ENCODE measurements around the gene LIN7C.
"Not testable (repeated sequence)": the region's sequence is repeated elsewhere in the genome, so short reads cannot be mapped to it uniquely, and the experiment has no call there.

The LIN7C gene

GRCh38 chr11:27506200-27507182, at the start of gene LIN7C:
LIN7C (minus strand) TSS chr11:27506769; CDS start chr11:27506752, 17 bp downstream.
- peak; percentile 97 for DNase-seq (ENCODE audit: low spot score)
- peak; percentile 9 for FAIRE-seq

- DNase-seq (ENCODE audit: low spot score) (no peak), FAIRE-seq (no peak)
Measured at GRCh38 chr11:27555264-27555663, 48.7 kb upstream of the LIN7C start.

- FAIRE-seq (no peak), DNase-seq (ENCODE audit: low spot score) (no peak)
Measured at GRCh38 chr11:27553186-27553585, 46.6 kb upstream of the LIN7C start.

GRCh38 chr11:27552341-27552740, 45.8 kb upstream of the LIN7C start:
- DNase-seq (ENCODE audit: low spot score) (no peak), FAIRE-seq (no peak)

GRCh38 chr11:27551127-27551526, 44.6 kb upstream of the LIN7C start:
- no peak for FAIRE-seq
- no peak for DNase-seq (ENCODE audit: low spot score)

- FAIRE-seq = no peak
- DNase-seq (ENCODE audit: low spot score) = no peak
Measured at GRCh38 chr11:27545946-27546345, 39.4 kb upstream of the LIN7C start.

- DNase-seq (ENCODE audit: low spot score) (no peak), FAIRE-seq (no peak)
Measured at GRCh38 chr11:27545035-27545434, 38.5 kb upstream of the LIN7C start.

GRCh38 chr11:27541790-27542189, 35.2 kb upstream of the LIN7C start:
- no peak for FAIRE-seq
- DNase-seq (ENCODE audit: low spot score) = no peak

GRCh38 chr11:27540051-27540450, 33.5 kb upstream of the LIN7C start:
- FAIRE-seq = no peak
- DNase-seq (ENCODE audit: low spot score) = no peak

GRCh38 chr11:27535103-27535502, 28.5 kb upstream of the LIN7C start:
- DNase-seq (ENCODE audit: low spot score) = no peak
- no peak for FAIRE-seq

- FAIRE-seq (no peak), DNase-seq (ENCODE audit: low spot score) (no peak)
Measured at GRCh38 chr11:27532652-27533325, 26.2 kb upstream of the LIN7C start.

GRCh38 chr11:27528712-27529111, 22.1 kb upstream of the LIN7C start:
- no peak for FAIRE-seq
- DNase-seq (ENCODE audit: low spot score) = no peak

GRCh38 chr11:27526535-27526934, 20.0 kb upstream of the LIN7C start:
- FAIRE-seq = no peak
- no peak for DNase-seq (ENCODE audit: low spot score)

GRCh38 chr11:27525824-27526516, 19.4 kb upstream of the LIN7C start:
- DNase-seq (ENCODE audit: low spot score) (no peak), FAIRE-seq (no peak)

- FAIRE-seq = no peak
- no peak for DNase-seq (ENCODE audit: low spot score)
Measured at GRCh38 chr11:27524155-27524554, 17.6 kb upstream of the LIN7C start.

GRCh38 chr11:27520226-27520625, 13.7 kb upstream of the LIN7C start:
- FAIRE-seq = no peak
- DNase-seq (ENCODE audit: low spot score) = no peak

GRCh38 chr11:27518518-27518917, 11.9 kb upstream of the LIN7C start:
- DNase-seq (ENCODE audit: low spot score) (no peak), FAIRE-seq (no peak)

GRCh38 chr11:27517490-27517889, 10.9 kb upstream of the LIN7C start:
- DNase-seq (ENCODE audit: low spot score); FAIRE-seq: not testable (repeated sequence)

- peak; percentile 40 for DNase-seq (ENCODE audit: low spot score)
Measured at GRCh38 chr11:27514558-27514957, 8.0 kb upstream of the LIN7C start.

GRCh38 chr11:27514076-27514475, 7.5 kb upstream of the LIN7C start:
- FAIRE-seq (peak; percentile 9), DNase-seq (ENCODE audit: low spot score) (no peak)

More at GRCh38 chr11:27514558-27514957, 8.0 kb upstream of the LIN7C start:
- FAIRE-seq = peak; percentile 63

- FAIRE-seq = no peak
- no peak for DNase-seq (ENCODE audit: low spot score)
Measured at GRCh38 chr11:27513389-27513788, 6.8 kb upstream of the LIN7C start.

GRCh38 chr11:27512238-27512637, 5.7 kb upstream of the LIN7C start:
- FAIRE-seq = no peak

More at GRCh38 chr11:27512238-27512637, 5.7 kb upstream of the LIN7C start:
- DNase-seq (ENCODE audit: low spot score) = no peak
